NCI-H2081 treated with DMSO at 0.1 percent for 48 hours (cell line): ENCODE data around the gene LEP.

Source experiments
- DNase-seq: peaks from one replicate; lab custom pipeline; 2025; lab: John Stamatoyannopoulos, UW

The LEP gene

GRCh38 chr7:128240696-128241386 lies at the start of gene LEP:
LEP (plus strand) TSS chr7:128241278; CDS start chr7:128252019, 10,741 bp downstream.
- no peak for DNase-seq

GRCh38 chr7:128192497-128193142 lies 48.5 kb upstream of the LEP start:
- no peak for DNase-seq

DNA sequence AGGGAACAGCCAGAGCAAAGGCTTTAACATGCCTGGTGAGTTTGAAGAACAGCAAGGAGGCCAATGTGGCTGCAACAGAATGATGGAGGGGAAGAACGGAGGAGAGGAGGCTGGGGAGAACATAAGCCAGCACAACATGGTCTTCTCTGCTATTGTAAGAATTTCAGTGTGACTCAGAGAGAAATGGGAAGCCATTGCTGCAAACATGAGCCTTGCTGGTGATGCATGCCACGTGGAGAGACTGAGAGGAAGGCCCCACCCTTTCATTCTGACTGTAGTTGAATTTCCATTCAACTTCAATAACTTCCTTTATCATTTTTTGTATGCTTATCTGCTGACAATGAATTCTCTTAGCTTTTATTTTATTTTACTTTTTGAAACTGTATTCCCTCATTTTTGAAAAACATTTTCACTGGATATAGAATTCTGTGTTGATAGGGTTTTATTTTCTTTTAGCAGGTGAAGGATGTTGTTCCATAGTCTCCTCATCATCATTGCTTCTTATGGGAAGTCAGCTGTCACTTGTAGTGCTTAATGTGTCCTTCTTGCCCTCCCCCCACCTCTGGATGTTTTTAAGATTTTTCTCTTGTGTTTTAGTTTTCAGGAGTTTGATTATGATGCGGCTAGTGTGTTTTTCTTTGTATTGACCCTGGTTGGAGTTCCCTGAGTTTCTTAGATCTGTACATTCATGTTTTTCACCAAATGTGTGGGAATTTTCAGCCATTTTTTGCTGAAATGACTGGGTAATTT lies 46.4 kb upstream of the LEP start:
- DNase-seq, result no peak

GRCh38 chr7:128197589-128197988 lies 43.5 kb upstream of the LEP start:
- no peak for DNase-seq

DNA sequence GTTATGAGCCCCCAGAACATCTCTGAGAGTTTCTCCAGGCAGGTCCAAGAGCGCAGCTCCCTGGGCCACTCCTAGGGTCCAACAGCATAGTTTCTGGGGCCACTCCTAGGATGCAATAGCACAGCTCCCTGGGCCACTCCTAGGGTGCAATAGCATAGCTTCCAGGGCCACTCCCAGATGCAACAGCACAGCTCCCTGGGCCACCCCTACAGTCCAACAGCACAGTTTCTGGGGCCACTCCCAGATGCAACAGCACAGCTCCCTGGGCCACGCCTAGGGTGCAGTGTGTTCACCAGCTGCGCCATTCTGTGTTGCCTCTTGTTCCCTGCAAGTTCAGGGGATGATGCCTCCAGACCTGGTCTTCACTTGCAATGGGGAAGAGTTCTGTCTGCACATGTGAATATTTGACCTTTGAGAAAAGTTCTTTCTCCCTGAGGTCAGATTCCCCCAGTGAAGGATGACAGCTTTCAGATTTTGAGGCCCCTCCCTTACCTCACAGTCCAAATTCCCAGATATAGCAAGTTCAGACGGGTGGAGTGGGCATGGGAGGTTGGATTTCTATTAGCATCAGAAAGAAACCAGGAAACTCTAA lies 43.0 kb upstream of the LEP start:
- DNase-seq, result no peak

DNA sequence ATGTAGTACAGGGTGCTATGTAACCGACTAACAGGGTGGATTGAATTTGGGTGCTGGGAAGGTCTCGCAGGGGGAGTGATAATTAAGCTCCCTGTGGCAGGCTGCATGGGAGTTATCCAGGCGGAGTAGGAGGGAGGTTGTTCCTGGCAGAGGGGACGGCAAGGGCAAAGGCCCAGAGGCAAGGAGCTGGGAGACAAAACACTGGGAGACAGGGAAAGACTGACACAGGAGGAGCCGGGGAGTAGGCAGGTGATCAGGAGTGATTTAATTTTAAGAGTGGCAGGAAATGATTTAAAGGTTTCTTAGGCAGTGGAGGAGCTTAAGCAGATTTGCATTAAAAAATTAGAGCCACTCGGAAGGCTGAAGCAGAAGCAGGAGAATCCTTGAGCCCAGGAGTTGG lies 40.7 kb upstream of the LEP start:
- DNase-seq, result no peak

DNA sequence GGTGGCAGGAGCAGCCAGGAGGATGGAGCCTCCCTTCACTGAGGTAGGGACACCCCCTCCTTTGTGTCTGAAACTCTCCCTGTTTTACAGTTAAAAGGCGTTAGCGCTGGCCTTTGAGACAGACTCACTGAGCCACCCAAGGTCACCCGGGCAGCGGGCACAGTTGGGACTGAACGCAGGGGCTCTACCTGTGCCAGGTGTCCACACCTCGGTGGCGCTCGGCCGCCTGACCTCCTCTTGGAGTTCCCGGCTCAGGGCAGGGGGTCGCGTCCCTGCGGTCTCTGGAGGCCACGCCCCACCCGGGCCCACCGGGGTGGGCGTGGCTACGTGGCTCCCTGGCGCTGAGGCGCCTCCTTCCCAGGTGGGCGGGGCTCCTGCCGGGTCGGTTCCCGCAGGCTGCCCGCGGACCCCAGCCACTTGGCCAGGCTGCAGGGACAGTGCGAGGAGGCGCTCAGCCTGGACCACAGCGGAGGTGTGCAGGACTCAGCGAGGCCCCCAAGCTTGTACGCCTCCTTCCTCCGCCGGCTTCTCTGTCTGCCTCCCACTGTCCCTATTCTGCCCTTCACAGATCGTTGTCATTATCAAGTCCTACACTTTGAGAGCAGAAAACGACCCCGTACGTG lies 39.9 kb upstream of the LEP start:
- no peak for DNase-seq

DNA sequence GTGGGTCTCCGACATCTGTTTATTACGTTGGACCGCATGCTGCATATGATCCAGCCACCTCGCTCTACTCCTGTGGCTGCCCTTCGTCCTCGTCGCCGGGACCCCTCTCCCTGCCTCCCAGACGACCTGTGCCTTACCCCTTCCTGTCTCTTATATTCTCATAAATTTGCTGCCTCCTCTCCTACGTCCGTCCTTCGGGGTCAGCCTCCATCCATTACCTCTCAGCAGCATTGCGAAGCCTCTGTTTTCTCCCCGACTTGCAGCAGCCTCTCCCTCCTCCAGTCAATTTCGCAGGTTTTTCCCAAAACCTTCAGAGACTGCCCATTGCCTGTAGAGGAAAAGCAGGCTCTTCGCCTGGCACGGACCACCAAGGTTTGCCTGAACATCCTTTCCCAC lies 39.4 kb upstream of the LEP start:
- DNase-seq, result no peak

DNA sequence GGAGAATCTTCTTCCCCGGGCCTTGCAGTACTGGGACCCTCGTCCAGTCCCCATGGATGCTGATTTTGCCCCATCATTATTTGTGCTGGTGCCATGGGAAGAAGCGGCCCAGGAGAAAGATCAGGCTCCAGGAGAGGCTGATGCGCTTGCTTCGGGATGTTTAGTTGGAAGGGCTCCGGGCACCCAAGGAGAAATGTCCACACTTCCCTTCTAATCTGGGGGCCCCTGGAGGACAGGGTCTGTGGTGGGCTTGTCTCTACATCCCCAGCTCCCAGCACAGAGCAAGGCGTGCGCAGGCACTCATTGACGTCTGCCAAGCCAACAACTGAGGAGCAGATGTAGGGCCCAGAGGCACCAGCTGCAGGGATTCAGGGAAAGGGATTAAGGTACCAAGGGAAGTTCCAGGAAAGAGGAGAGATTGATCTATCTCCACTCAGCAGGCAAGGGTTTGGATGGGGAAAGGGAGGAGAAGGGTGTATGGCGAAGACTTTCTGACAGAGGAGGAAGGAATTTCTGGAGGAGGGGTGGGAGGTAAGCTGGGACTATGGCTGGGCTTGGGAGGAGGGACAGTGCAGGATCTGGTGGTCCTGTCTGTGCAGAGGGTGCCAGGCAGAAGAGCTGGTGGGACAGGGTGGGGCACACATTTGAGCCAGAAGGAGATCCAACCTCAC lies 38.7 kb upstream of the LEP start:
- no peak for DNase-seq

GRCh38 chr7:128203047-128203491 lies 38.0 kb upstream of the LEP start:
- DNase-seq, result no peak

GRCh38 chr7:128203710-128204214 lies 37.3 kb upstream of the LEP start:
- no peak for DNase-seq

DNA sequence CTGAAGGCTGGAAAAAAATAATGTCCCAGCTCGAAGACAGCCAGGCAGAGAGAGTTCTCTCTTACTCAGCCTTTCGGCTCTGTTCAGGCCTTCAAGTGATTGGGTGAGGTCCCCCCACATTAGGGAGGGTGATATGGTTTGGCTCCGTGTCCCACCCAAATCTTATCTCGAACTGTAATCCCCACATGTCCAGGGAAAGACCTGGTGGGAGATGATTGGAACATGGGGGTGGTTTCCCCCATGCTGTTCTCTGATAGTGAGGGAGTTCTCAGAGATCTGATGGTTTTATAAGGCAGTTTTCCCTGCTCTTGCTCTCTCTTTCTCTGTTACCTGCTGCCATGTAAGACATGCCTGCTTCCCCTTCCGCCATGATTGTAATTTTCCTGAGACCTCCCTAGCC lies 36.6 kb upstream of the LEP start:
- DNase-seq, result no peak

DNA sequence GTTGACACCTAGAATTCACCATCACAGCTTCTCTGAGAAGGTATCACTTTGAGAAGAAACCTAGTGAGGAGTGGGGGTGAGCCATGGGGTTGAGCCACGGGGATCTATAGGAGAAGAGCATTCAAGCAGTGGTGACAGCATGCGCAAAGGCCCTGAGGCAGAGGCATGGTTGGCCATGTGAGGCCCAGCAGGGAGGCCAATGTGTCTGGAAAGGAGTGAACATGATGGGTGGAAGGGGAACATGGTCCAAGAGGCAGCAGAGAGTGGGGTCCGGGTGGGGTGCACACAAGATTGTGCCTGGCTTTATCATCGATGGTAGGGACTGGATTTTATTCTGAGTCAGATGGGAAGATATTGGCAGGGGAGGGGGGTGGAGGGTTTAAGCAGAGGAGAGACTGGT lies 36.0 kb upstream of the LEP start:
- no peak for DNase-seq

DNA sequence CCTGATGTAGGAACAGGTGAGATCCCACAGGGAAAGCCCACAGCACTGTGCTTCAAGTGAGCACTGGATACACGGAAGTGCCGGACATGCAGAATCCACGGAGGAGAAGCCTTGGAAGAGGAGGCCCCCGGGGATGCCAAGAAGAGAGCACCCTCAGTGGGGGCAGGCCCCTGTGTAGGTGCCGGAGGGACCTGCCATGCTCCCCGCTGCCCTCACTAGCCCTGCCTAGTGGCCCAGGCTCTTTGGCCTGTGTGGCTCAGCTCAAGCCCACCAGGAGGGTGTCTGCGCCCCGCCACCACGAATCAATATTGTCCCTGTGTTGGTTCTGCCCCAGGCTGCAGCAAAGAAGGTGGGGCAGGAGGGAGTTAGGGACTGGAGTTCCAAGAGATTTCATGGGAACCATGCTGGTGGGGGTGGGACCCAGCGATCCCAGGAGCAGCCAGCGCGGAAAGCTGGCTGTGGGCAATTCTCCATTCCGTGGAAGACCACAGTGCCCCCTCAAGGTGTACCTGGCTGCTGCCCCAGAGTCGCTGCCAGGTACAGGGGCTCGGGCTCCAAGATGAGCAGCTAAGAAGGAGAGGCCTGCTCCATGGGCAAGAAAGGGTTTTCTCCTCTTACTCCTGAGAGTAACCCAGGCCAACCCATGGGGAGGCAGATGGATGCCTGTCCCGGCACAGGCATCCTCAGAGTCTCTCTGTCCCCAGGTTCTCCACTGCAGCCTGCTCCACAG lies 34.9 kb upstream of the LEP start:
- DNase-seq, result no peak

GRCh38 chr7:128206747-128207500 lies 34.2 kb upstream of the LEP start:
- DNase-seq, result no peak

- DNase-seq, result no peak
Observed at GRCh38 chr7:128207609-128208008, 33.5 kb upstream of the LEP start.

DNA sequence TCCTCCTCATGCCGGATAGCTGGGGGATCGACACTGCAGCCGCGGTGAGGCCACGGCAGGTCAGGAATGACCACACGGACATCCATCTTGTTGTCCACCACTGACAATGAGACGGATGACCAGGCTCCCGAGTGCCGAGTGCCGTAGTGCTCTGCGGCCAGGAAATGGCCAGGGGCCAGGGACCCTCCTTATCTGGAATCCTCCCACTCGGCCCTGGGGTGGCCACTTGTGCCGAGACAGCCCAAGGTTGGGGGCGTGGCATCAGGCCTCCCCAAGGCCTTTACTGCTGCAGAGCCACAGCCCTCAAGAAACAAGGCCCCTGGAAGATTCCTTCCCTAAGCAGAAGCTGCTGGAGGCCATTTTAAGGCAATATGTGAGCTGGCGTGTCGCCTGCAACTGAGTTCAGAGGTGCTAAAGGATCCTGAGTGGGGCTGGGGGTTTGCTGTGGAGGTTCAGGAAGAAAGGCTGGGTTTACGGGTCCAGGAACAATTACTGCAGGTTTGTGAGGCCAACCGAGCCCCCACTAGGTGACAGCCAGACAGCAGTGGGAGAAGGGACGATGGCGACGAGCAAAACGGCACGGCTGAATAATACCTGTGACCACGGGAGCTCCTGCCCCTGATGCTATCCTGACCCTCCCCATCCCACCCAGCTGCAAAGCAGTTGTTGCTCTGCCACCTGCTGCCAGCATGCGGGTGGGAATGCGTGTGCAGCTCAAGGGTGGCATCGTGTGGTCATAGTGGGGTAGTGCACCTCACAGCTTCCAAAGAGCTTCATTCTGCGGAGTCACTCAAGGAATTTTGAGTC lies 31.6 kb upstream of the LEP start:
- DNase-seq, result no peak

DNA sequence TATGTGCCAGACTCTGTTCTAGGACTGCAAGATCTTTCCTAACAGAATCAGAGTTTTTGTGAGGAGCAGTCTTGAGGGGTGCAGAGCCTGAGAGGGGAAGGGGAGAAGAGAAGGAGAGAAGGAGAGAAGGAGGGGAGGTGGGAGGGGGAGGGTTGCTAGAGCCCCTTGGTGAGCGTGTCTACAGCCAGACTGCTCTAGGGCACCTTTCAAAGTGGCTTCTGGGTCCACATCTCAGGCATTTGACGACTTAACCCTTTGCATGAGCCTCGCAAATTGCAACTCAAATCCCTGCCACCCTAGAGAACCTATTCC lies 31.1 kb upstream of the LEP start:
- DNase-seq, result no peak
